HCT116 (cell line): ENCODE measurements around the gene NTSR1. TPM values are rescaled to one million over a fixed set of nuclear protein-coding genes. Genes with fewer than 3 reads are reported as not detected.

ENCODE experiments used
- ATAC-seq: fragments of 200-7000 bp; cut with Tn5 transposase; 2 replicates; pipeline ENCODE4 v1.9.1; 2020; ENCODE audit warnings: mild to moderate bottlenecking, moderate library complexity
- BruUV-seq: library from RNA; stranded (reverse); fragments of 400-500 nt; replicated peaks from 2 replicates; lab custom pipeline; 2021; lab: Mats Ljungman, UMichigan
- CTCF ChIA-PET: fragments of 300-600 bp; sonication (Branson Sonifier 250); formaldehyde crosslinking; loops from one replicate; lab custom pipeline; 2021; ENCODE audit warnings: antibody characterized with exemption; lab: Charles Lee
- POLR2A ChIA-PET: fragments of 300-600, 350-600 bp; sonication (Branson Sonifier 250); formaldehyde crosslinking; loops from one replicate; lab custom pipeline; 2021; ENCODE audit warnings: antibody characterized with exemption; lab: Charles Lee
- RAD21 ChIA-PET, 2 experiments: fragments of 300-600 bp; sonication (Branson Sonifier 250); formaldehyde crosslinking; loops; one replicate each; lab custom pipeline; 2023; ENCODE audit warnings: low total read pairs in 2 of 2; ENCODE audit not compliant: uncharacterized antibody in 2 of 2, unreplicated experiment in 2 of 2, low non-redundant PET in 1 of 2; lab: Charles Lee
- DNase-seq: peaks from one replicate; pipeline ENCODE4 v3.0.0-alpha.2; 2010; ENCODE audit warnings: low read depth, low spot score
- H2AFZ ChIP-seq: fragments of 200-600 bp; shearing (Covaris generic), sonication (generic); 2 replicates; pipeline ENCODE4 v1.6.1; 2017; ENCODE audit warnings: low read depth, mixed run types, mixed read lengths, antibody characterized with exemption, low read length; ENCODE audit not compliant: poor library complexity, severe bottlenecking
- H3K27ac ChIP-seq: 2 replicates; pipeline ENCODE4 v1.5.1; 2012; ENCODE audit warnings: low read depth, low read length
- H3K27me3 ChIP-seq: fragments of 200-600 bp; sonication (generic); 2 replicates; pipeline ENCODE4 v1.6.1; 2016; ENCODE audit warnings: mixed run types, low read length, mixed read lengths; ENCODE audit not compliant: insufficient read depth
- H3K36me3 ChIP-seq, 2 experiments: fragments of 200-500 bp in 1 of 2; fragments of 200-600 bp in 1 of 2; sonication (Bioruptor generic) in 1 of 2; sonication (generic) in 1 of 2; 2 replicates each; pipeline versions ENCODE4 v1.5.1 to v1.6.1; 2014 to 2016; ENCODE audit warnings: low read length in 2 of 2, inconsistent platforms in 1 of 2, mixed read lengths in 1 of 2, mixed run types in 1 of 2; ENCODE audit not compliant: insufficient read depth in 2 of 2, control insufficient read depth in 1 of 2
- H3K4me1 ChIP-seq, 2 experiments: fragments of 200-600 bp in 1 of 2; sonication (generic) in 1 of 2; 2 replicates each; pipeline versions ENCODE4 v1.5.1 to v1.6.1; 2012 to 2017; ENCODE audit warnings: low read length in 2 of 2, inconsistent platforms in 1 of 2, mild to moderate bottlenecking in 1 of 2, mixed read lengths in 1 of 2, mixed run types in 1 of 2, moderate library complexity in 1 of 2; ENCODE audit not compliant: insufficient read depth in 2 of 2, control insufficient read depth in 1 of 2
- H3K4me2 ChIP-seq: fragments of 200-600 bp; sonication (generic); 2 replicates; pipeline ENCODE4 v1.6.1; 2017; ENCODE audit warnings: mixed run types, low read length, mixed read lengths
- H3K4me3 ChIP-seq, 2 experiments: fragments of 200-600 bp in 1 of 2; sonication (generic) in 1 of 2; replicated peaks in 1 of 2; 2 replicates each; pipeline ENCODE4 v1.5.1; 2011 to 2016; ENCODE audit warnings: low read length in 2 of 2, control low read depth in 1 of 2, low read depth in 1 of 2, mild to moderate bottlenecking in 1 of 2, mixed read lengths in 1 of 2, mixed run types in 1 of 2
- H3K79me2 ChIP-seq: fragments of 200-600 bp; sonication (generic); 2 replicates; pipeline ENCODE4 v1.6.1; 2017; ENCODE audit warnings: mild to moderate bottlenecking, mixed run types, low read length, moderate library complexity, mixed read lengths; ENCODE audit not compliant: insufficient read depth
- H3K9ac ChIP-seq: fragments of 200-600 bp; sonication (generic); 2 replicates; pipeline ENCODE4 v1.6.1; 2016; ENCODE audit warnings: low read length, mixed read lengths
- H3K9me2 ChIP-seq: fragments of 200-600 bp; sonication (generic), shearing (Covaris generic); 2 replicates; pipeline ENCODE4 v1.6.1; 2017; ENCODE audit warnings: mixed run types, mild to moderate bottlenecking, moderate library complexity; ENCODE audit not compliant: insufficient read depth
- H3K9me3 ChIP-seq, 2 experiments: fragments of 200-500 bp in 1 of 2; fragments of 200-600 bp in 1 of 2; sonication (Bioruptor generic) in 1 of 2; sonication (generic) in 1 of 2; 2 replicates each; pipeline ENCODE4 v1.6.1; 2014 to 2017; ENCODE audit warnings: low read length in 2 of 2, mixed read lengths in 2 of 2, inconsistent platforms in 1 of 2, low read depth in 1 of 2, mild to moderate bottlenecking in 1 of 2, mixed run types in 1 of 2, moderate library complexity in 1 of 2; ENCODE audit not compliant: control insufficient read depth in 1 of 2, insufficient read depth in 1 of 2
- H4K20me1 ChIP-seq: fragments of 200-600 bp; sonication (generic), shearing (Covaris generic); 2 replicates; pipeline ENCODE4 v1.6.1; 2017; ENCODE audit warnings: mixed run types, mild to moderate bottlenecking, moderate library complexity; ENCODE audit not compliant: insufficient read depth
- EGR1 ChIP-seq: IDR thresholded peaks from 2 replicates; pipeline ENCODE4 v1.6.1; 2012; ENCODE audit warnings: low read depth
- POLR2AphosphoS5 ChIP-seq: IDR thresholded peaks from 2 replicates; pipeline ENCODE4 v1.6.1; 2011; ENCODE audit warnings: mild to moderate bottlenecking, low read depth, low read length, moderate library complexity
- SP1 ChIP-seq: IDR thresholded peaks from 2 replicates; pipeline ENCODE4 v1.6.1; 2012; ENCODE audit warnings: low read depth
- TCF7L2 ChIP-seq: IDR thresholded peaks from 2 replicates; pipeline ENCODE4 v1.7.0; 2011; ENCODE audit warnings: borderline replicate concordance, inconsistent platforms; ENCODE audit not compliant: insufficient read depth, insufficient read length; ENCODE audit errors: extremely low read depth
- intact Hi-C: fragments of 100-400 bp; cut with micrococcal nuclease; formaldehyde crosslinking; loops from 2 replicates; pipeline ENCODE4 v1.10.0; 2022
- total RNA-seq: library from RNA; stranded (reverse); gene quantifications from one replicate; pipeline ENCODE4 v1.2.1, GENCODE V29; 2021; ENCODE audit not compliant: unreplicated experiment
- TF ChIP-seq, protein P1 (sequence below), 3 experiments: fragments of 200-600 bp in 1 of 3; sonication (generic) in 1 of 3; IDR thresholded peaks in 2 of 3; conservative IDR thresholded peaks in 1 of 3; 2 replicates each; pipeline ENCODE4 v1.5.1; 2012 to 2017; ENCODE audit warnings: low read depth in 2 of 3, low read length in 2 of 3, antibody characterized with exemption in 1 of 3, borderline replicate concordance in 1 of 3, control low read depth in 1 of 3, mild to moderate bottlenecking in 1 of 3, mixed read lengths in 1 of 3, mixed run types in 1 of 3, moderate library complexity in 1 of 3; ENCODE audit not compliant: insufficient read depth in 1 of 3

Gene NTSR1
- total RNA-seq, 1 experiment from 2014 or later = 187 TPM

DNA sequence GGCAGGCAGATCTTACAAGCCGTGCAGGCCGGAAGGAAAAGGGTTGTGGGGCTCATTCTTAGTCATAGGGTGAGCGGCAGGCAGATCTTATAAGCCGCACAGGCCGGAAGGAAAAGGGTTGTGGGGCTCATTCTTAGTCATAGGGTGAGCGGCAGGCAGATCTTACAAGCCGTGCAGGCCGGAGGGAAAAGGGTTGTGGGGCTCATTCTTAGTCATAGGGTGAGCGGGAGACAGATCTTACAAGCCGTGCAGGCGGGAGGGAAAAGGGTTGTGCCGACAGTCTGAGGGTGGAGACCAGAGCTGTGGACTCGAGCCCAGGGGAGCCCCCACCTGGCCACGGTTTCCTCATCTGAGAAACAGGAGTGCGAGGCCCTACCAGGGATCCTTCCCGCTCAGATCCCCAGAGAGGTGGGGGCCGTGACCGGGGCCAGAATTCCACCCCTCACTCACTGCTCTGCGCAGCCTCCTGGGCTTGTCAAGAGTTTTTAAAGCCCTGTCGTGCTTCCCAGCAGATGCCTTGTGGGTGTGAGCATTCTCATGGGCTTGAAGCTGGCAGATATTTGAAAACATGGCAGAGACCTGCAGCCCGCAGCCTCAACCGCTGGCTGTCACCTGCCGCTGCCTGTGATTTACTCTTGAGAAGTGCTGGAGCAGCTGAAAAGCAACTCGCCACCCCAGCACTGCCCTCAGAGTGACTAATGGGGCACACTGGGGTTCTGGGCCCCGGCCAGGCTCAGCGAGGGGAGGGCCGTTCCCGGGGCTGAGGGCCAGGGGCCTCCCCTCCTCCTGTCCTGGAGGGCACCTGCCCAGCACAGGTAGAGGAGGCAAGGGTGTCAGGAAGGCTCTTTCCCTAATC lies 31.9 kb downstream of the NTSR1 start:
- peak; percentile 65 for ATAC-seq
- Histone ChIP-seq H4K20me1 (no peaks in the 10 kb centered on the region), H3K4me1 (peaks cover 65 to 94% of the 10 kb centered on the region in 2 experiments), H3K36me3 (peaks cover 7 to 53% of the 10 kb centered on the region in 2 experiments; a peak in 2 of 4 replicates), H3K27ac (peak overlapping the region; percentile 100), H2AFZ (no peak overlapping the region), H3K4me3 (peak overlapping the region; percentile 26 to 37; a peak in 2 of 4 replicates), H3K79me2 (peaks cover 85% of the 10 kb centered on the region), H3K9me2 (no peaks in the 10 kb centered on the region), H3K9me3 (no peaks in the 10 kb centered on the region), H3K4me2 (peak overlapping the region; percentile 77), H3K27me3 (no peaks in the 10 kb centered on the region), H3K9ac (peak overlapping the region; percentile 78)
- TF ChIP-seq POLR2AphosphoS5 = peak; percentile 62
- no peak for TF ChIP-seq SP1
- TF ChIP-seq, protein P1, sequence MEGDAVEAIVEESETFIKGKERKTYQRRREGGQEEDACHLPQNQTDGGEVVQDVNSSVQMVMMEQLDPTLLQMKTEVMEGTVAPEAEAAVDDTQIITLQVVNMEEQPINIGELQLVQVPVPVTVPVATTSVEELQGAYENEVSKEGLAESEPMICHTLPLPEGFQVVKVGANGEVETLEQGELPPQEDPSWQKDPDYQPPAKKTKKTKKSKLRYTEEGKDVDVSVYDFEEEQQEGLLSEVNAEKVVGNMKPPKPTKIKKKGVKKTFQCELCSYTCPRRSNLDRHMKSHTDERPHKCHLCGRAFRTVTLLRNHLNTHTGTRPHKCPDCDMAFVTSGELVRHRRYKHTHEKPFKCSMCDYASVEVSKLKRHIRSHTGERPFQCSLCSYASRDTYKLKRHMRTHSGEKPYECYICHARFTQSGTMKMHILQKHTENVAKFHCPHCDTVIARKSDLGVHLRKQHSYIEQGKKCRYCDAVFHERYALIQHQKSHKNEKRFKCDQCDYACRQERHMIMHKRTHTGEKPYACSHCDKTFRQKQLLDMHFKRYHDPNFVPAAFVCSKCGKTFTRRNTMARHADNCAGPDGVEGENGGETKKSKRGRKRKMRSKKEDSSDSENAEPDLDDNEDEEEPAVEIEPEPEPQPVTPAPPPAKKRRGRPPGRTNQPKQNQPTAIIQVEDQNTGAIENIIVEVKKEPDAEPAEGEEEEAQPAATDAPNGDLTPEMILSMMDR (IDR thresholded peaks at IDR 0.05 in 2 of 3, conservative IDR thresholded peaks at IDR 0.05 in 1 of 3; ENCODE audit: borderline replicate concordance in 1 of 3, insufficient read depth in 1 of 3, low read depth in 2 of 3, low read length in 2 of 3) = 0 out of 6 replicates have a peak, but pooled peaks of 1 of the 3 experiments have one; percentile 2
- no peak for TF ChIP-seq EGR1
- TF ChIP-seq TCF7L2 = peak; percentile 100
- ChIA-PET POLR2A (interaction anchor here (0.9 to 2.6 kb wide), 5 partner anchors 18 to 102 kb away, joined by 3 to 12 read pairs (median 4); partner anchors contain the start of gene NTSR1), CTCF (no interaction called here), RAD21 (interaction anchor here (0.6 to 1.3 kb wide), 4 partner anchors 17 to 75 kb away, joined by 3 to 6 read pairs (median 4); partner anchors contain the start of gene NTSR1 (in 1 of the 2))
- peak; percentile 97 for DNase-seq
- intact Hi-C loops = loop anchor here (2.0 kb wide), 1 partner anchor 72 kb away; no protein-coding TSS in a partner anchor
- TSS peak; percentile 11 for BruUV-seq
